Panc1 (cell line): ENCODE data around the gene PRKCA. TPM values are rescaled to one million over a fixed set of nuclear protein-coding genes. Genes with fewer than 3 reads are reported as not detected.

Source experiments
- ATAC-seq: fragments of 200-7000 bp; cut with Tn5 transposase; 2 replicates; pipeline ENCODE4 v1.9.1; 2020; ENCODE audit warnings: mild to moderate bottlenecking, moderate library complexity
- BruUV-seq: library from RNA; stranded (reverse); fragments of 400-500 nt; replicated peaks from 2 replicates; lab custom pipeline; 2021; lab: Mats Ljungman, UMichigan
- CTCF ChIA-PET: fragments of 300-600 bp; sonication (Branson Sonifier 250); formaldehyde crosslinking; loops from one replicate; lab custom pipeline; 2022; ENCODE audit warnings: antibody characterized with exemption; lab: Charles Lee
- POLR2A ChIA-PET: fragments of 300-600 bp; sonication (Branson Sonifier 250); formaldehyde crosslinking; loops from one replicate; lab custom pipeline; 2022; ENCODE audit warnings: antibody characterized with exemption; lab: Charles Lee
- DNase-seq: peaks from one replicate; pipeline ENCODE4 v3.0.0-alpha.2; 2010; ENCODE audit warnings: low read depth, low spot score
- H3K27ac ChIP-seq: 2 replicates; pipeline ENCODE4 v1.5.1; 2011; ENCODE audit warnings: mild to moderate bottlenecking, low read length, inconsistent platforms
- H3K27me3 ChIP-seq: fragments of 200-500 bp; sonication (Bioruptor generic); 2 replicates; pipeline ENCODE4 v1.6.0; 2014; ENCODE audit warnings: low read length, inconsistent platforms; ENCODE audit not compliant: control insufficient read depth, insufficient read depth
- H3K36me3 ChIP-seq: fragments of 200-500 bp; sonication (Bioruptor generic); 2 replicates; pipeline ENCODE4 v1.5.1; 2014; ENCODE audit warnings: inconsistent platforms, mild to moderate bottlenecking, low read length, moderate library complexity; ENCODE audit not compliant: control insufficient read depth, insufficient read depth
- H3K4me1 ChIP-seq: 2 replicates; pipeline ENCODE4 v1.5.1; 2011; ENCODE audit warnings: inconsistent platforms, mild to moderate bottlenecking, low read length, moderate library complexity; ENCODE audit not compliant: control insufficient read depth, insufficient read depth
- H3K4me3 ChIP-seq, 2 experiments: 2 replicates each; pipeline ENCODE4 v1.5.1; 2011 to 2012; ENCODE audit warnings: low read depth in 2 of 2, low read length in 2 of 2, mild to moderate bottlenecking in 2 of 2, inconsistent platforms in 1 of 2, moderate library complexity in 1 of 2
- H3K9me3 ChIP-seq: fragments of 200-500 bp; sonication (Bioruptor generic); 2 replicates; pipeline ENCODE4 v1.5.1; 2014; ENCODE audit warnings: low read depth, mild to moderate bottlenecking, inconsistent platforms, low read length, moderate library complexity; ENCODE audit not compliant: control insufficient read depth, insufficient read depth
- POLR2AphosphoS5 ChIP-seq: IDR thresholded peaks from 2 replicates; pipeline ENCODE4 v1.6.1; 2012; ENCODE audit warnings: mild to moderate bottlenecking, low read depth, low read length, moderate library complexity
- SIN3A ChIP-seq: IDR thresholded peaks from 2 replicates; pipeline ENCODE4 v1.6.1; 2012; ENCODE audit warnings: low read depth, mild to moderate bottlenecking, low read length, moderate library complexity, borderline replicate concordance; ENCODE audit not compliant: insufficient read depth
- TCF7L2 ChIP-seq: IDR thresholded peaks from 2 replicates; pipeline ENCODE4 v1.6.1; 2011; ENCODE audit warnings: mild to moderate bottlenecking, low read depth, low read length, inconsistent platforms
- in situ Hi-C: cut with HindIII; loops from 2 replicates; pipeline ENCODE4 v1.10.0; 2016; ENCODE audit warnings: low sequenced_read_pairs, low pct_unique_long_range_greater_than_20kb
- intact Hi-C: fragments of 100-400 bp; cut with micrococcal nuclease; formaldehyde crosslinking; loops from one replicate; pipeline ENCODE4 v1.10.0; 2022; ENCODE audit not compliant: unreplicated experiment
- total RNA-seq: library from RNA; stranded (reverse); gene quantifications from one replicate; pipeline ENCODE4 v1.2.1, GENCODE V29; 2021; ENCODE audit not compliant: unreplicated experiment
- TF ChIP-seq, protein P1 (sequence below): fragments of 450-650 bp; IDR thresholded peaks from 2 replicates; pipeline ENCODE4 v1.5.1; 2017; ENCODE audit warnings: mild to moderate bottlenecking
- TF ChIP-seq, protein P2 (sequence below), 2 experiments: IDR thresholded peaks; 2 replicates each; pipeline ENCODE4 v1.6.1; 2011 to 2012; ENCODE audit warnings: low read depth in 2 of 2, control low read depth in 1 of 2, low read length in 1 of 2, mild to moderate bottlenecking in 1 of 2, moderate library complexity in 1 of 2; ENCODE audit not compliant: insufficient read depth in 1 of 2

Gene PRKCA
- total RNA-seq, 1 experiment from 2014 or later, result 53.0 TPM

DNA sequence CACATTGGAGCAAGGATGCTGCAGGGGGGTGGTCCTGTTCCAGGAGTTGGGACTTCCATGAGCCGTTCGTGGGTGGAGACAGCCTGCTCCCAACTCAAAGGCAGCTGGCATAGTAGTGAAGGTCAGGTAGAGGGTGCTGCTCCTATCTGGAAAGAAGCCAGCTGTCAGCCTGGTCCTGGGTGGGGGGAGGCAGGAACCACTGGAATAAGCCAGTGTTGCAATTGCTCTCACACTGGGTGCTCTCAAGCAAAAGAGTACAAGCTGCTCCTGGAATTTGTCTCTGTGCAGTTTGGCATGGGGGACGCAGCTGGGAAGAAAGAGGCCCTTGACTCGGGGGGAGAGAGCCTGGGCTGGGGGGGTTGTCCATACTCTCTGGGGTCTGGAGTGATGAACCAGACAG, 541.2 kb downstream of the PRKCA start:
- Histone ChIP-seq H3K9me3 (no peaks in the 10 kb centered on the region), H3K36me3 (no peaks in the 10 kb centered on the region), H3K27ac (no peak overlapping the region), H3K27me3 (no peaks in the 10 kb centered on the region), H3K4me1 (no peaks in the 10 kb centered on the region), H3K4me3 (no peak overlapping the region)
- ATAC-seq (no peak), DNase-seq (no peak)
- no TSS peak for BruUV-seq
- ChIA-PET POLR2A (no interaction called here), CTCF (no interaction called here)
- intact Hi-C loops, result no loop called here
- in situ Hi-C loops, result no loop called here
- TF ChIP-seq, protein P1, sequence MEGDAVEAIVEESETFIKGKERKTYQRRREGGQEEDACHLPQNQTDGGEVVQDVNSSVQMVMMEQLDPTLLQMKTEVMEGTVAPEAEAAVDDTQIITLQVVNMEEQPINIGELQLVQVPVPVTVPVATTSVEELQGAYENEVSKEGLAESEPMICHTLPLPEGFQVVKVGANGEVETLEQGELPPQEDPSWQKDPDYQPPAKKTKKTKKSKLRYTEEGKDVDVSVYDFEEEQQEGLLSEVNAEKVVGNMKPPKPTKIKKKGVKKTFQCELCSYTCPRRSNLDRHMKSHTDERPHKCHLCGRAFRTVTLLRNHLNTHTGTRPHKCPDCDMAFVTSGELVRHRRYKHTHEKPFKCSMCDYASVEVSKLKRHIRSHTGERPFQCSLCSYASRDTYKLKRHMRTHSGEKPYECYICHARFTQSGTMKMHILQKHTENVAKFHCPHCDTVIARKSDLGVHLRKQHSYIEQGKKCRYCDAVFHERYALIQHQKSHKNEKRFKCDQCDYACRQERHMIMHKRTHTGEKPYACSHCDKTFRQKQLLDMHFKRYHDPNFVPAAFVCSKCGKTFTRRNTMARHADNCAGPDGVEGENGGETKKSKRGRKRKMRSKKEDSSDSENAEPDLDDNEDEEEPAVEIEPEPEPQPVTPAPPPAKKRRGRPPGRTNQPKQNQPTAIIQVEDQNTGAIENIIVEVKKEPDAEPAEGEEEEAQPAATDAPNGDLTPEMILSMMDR, result no peak
- TF ChIP-seq, protein P2, sequence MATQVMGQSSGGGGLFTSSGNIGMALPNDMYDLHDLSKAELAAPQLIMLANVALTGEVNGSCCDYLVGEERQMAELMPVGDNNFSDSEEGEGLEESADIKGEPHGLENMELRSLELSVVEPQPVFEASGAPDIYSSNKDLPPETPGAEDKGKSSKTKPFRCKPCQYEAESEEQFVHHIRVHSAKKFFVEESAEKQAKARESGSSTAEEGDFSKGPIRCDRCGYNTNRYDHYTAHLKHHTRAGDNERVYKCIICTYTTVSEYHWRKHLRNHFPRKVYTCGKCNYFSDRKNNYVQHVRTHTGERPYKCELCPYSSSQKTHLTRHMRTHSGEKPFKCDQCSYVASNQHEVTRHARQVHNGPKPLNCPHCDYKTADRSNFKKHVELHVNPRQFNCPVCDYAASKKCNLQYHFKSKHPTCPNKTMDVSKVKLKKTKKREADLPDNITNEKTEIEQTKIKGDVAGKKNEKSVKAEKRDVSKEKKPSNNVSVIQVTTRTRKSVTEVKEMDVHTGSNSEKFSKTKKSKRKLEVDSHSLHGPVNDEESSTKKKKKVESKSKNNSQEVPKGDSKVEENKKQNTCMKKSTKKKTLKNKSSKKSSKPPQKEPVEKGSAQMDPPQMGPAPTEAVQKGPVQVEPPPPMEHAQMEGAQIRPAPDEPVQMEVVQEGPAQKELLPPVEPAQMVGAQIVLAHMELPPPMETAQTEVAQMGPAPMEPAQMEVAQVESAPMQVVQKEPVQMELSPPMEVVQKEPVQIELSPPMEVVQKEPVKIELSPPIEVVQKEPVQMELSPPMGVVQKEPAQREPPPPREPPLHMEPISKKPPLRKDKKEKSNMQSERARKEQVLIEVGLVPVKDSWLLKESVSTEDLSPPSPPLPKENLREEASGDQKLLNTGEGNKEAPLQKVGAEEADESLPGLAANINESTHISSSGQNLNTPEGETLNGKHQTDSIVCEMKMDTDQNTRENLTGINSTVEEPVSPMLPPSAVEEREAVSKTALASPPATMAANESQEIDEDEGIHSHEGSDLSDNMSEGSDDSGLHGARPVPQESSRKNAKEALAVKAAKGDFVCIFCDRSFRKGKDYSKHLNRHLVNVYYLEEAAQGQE (IDR thresholded peaks at IDR 0.05; ENCODE audit: insufficient read depth in 1 of 2, low read depth in 2 of 2, low read length in 1 of 2), result no peak
- TF ChIP-seq POLR2AphosphoS5 (no peak), TCF7L2 (no peak), SIN3A (no peak)

DNA sequence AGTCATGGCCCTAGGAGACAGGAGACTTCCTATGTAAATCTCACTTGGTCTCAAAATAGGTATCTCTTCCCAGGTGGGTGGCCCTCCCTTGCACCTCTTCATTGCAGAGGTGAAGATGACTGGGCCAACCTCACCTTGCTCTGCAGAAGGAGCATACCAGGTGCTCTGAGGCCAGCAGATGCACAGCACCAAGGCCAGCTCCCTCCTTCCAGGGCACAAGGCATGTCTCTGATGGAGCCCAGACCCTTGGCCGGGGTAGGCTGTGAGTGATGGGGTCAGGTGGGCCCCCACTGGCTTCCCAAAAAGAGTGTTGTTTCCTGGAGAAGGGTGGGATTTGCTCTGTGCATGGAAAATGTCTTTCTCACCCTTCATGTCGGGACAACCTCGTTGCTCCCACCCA, 545.3 kb downstream of the PRKCA start:
- Histone ChIP-seq H3K4me1 (no peaks in the 10 kb centered on the region), H3K36me3 (no peaks in the 10 kb centered on the region), H3K4me3 (no peak overlapping the region), H3K27me3 (no peaks in the 10 kb centered on the region), H3K9me3 (no peaks in the 10 kb centered on the region), H3K27ac (no peak overlapping the region)
- intact Hi-C loops (no loop called here), in situ Hi-C loops (no loop called here)
- no peak for ATAC-seq
- POLR2A ChIA-PET, result no interaction called here
- BruUV-seq, result no TSS peak
- CTCF ChIA-PET, result interaction anchor here (0.5 kb wide), 1 partner anchor 627 kb away, joined by 5 read pairs; no protein-coding TSS in a partner anchor
- no peak for DNase-seq
- TF ChIP-seq TCF7L2 (no peak), POLR2AphosphoS5 (no peak)
- TF ChIP-seq, protein P2 (IDR thresholded peaks at IDR 0.05; ENCODE audit: insufficient read depth in 1 of 2, low read depth in 2 of 2, low read length in 1 of 2), result peak in 1 of 2 experiments; percentile 38; a peak in 1 of 4 replicates
